Measurements from ENCODE around the gene MGST2. TPM values are rescaled to one million over a fixed set of nuclear protein-coding genes. Genes with fewer than 3 reads are reported as not detected.

Gene MGST2
- total and polyA plus RNA-seq, 10 of the 15 experiments (the other 5 are each of a cell fraction or from before 2014, with no cell fraction given), result 19.0 to 50.1 (median 30.6) TPM

DNA sequence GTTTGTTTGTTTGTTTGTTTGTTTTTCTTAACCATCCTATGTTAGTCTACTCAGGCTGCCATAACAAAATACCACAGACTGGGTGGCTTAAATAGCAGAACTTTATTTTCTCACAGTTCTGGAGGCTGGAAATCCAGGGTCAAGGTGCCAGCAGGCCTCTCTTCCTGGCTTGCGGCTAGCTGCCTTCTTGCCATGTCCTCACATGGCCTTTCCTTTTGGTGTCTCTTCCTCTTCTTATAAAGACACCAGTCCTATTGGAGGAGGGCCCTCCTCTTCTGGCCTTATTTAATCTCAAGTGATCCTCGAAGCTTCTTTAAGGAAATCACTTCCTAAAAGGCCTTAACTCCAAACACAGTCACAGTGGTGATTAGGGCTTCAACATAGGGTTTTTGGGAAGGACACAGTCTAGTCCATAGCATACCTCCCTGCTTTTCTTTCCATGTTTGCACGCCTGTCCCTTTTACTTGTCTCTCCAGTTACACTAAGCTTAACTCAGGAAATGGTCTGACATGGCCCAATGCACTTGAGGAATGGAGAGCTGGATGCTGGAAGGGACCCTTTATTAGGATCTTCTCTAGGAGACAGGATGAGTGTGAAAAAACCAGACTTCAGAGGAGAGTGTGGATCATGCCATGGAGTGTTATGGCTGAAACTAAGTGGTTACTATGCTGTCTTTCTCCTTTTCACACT is 36.0 kb upstream of the MGST2 start (continued):
- TF ChIP-seq, protein P1, sequence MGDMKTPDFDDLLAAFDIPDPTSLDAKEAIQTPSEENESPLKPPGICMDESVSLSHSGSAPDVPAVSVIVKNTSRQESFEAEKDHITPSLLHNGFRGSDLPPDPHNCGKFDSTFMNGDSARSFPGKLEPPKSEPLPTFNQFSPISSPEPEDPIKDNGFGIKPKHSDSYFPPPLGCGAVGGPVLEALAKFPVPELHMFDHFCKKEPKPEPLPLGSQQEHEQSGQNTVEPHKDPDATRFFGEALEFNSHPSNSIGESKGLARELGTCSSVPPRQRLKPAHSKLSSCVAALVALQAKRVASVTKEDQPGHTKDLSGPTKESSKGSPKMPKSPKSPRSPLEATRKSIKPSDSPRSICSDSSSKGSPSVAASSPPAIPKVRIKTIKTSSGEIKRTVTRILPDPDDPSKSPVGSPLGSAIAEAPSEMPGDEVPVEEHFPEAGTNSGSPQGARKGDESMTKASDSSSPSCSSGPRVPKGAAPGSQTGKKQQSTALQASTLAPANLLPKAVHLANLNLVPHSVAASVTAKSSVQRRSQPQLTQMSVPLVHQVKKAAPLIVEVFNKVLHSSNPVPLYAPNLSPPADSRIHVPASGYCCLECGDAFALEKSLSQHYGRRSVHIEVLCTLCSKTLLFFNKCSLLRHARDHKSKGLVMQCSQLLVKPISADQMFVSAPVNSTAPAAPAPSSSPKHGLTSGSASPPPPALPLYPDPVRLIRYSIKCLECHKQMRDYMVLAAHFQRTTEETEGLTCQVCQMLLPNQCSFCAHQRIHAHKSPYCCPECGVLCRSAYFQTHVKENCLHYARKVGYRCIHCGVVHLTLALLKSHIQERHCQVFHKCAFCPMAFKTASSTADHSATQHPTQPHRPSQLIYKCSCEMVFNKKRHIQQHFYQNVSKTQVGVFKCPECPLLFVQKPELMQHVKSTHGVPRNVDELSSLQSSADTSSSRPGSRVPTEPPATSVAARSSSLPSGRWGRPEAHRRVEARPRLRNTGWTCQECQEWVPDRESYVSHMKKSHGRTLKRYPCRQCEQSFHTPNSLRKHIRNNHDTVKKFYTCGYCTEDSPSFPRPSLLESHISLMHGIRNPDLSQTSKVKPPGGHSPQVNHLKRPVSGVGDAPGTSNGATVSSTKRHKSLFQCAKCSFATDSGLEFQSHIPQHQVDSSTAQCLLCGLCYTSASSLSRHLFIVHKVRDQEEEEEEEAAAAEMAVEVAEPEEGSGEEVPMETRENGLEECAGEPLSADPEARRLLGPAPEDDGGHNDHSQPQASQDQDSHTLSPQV (IDR thresholded peaks at IDR 0.05), result no peak
- TF ChIP-seq BRCA1 (IDR thresholded peaks at IDR 0.05; ENCODE audit: low read depth, low read length), result no peak
- TF ChIP-seq, protein P2, sequence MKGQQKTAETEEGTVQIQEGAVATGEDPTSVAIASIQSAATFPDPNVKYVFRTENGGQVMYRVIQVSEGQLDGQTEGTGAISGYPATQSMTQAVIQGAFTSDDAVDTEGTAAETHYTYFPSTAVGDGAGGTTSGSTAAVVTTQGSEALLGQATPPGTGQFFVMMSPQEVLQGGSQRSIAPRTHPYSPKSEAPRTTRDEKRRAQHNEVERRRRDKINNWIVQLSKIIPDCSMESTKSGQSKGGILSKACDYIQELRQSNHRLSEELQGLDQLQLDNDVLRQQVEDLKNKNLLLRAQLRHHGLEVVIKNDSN (IDR thresholded peaks at IDR 0.05; ENCODE audit: borderline replicate concordance, extremely low read length, insufficient read depth, low read depth, low read length), result no peak

DNA sequence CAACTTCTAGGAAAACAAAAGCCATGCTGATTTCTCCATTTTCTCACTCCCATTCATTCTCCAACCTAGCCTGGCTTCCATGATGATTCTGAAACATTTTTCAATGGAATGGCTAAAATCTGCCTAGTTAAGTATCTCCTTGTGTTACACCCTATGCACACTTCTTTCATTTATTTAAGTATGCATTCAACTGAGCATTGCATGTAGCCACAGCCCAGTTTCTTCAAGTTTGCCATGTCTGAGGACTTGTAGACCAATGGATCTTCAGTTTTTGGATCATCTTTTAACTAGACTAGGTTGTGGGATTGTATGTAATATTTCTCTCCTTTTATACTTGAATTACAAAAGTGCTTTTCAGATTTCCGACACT is 35.5 kb upstream of the MGST2 start:
- SMC1A ChIA-PET (ENCODE audit: uncharacterized antibody, unreplicated experiment), result no interaction called here
- H3K36me3 ChIP-seq (ENCODE audit: control insufficient read depth in 2 of 2, insufficient read depth in 2 of 2, low read length in 1 of 2), result no peaks in the 10 kb centered on the region
- no peak overlapping the region for H3K9ac ChIP-seq (ENCODE audit: control insufficient read depth, insufficient read depth, low read length)
- FAIRE-seq (no peak), DNase-seq (ENCODE audit: low read depth, low spot score) (no peak), ATAC-seq (no peak)
- 4% methylated on average over 1 of the region's 1 CpG for WGBS (ENCODE audit: insufficient coverage, insufficient replicate concordance, low lambda C conversion rate, missing lambda C conversion rate)
- CTCF ChIA-PET, result interaction anchor here (1.3 to 1.6 kb wide), 2 partner anchors 26 to 27 kb away, joined by 4 to 5 read pairs; no protein-coding TSS in a partner anchor
- intact Hi-C loops (cut with micrococcal nuclease; ENCODE audit: unreplicated experiment), result no loop called here
- H4K20me1 ChIP-seq (ENCODE audit: control insufficient read depth, insufficient read depth), result no peaks in the 10 kb centered on the region
- H3K4me3 ChIP-seq, result no peak overlapping the region
- H3K27me3 ChIP-seq (replicated peaks in 1 of 2; ENCODE audit: control insufficient read depth in 2 of 2, insufficient read depth in 2 of 2, low read length in 1 of 2), result no peaks in the 10 kb centered on the region
- POLR2A ChIA-PET, result no interaction called here
- RAD21 ChIA-PET (ENCODE audit: unreplicated experiment), result no interaction called here
- H3K27ac ChIP-seq (ENCODE audit: control insufficient read depth, insufficient read depth), result no peak overlapping the region
- BruUV-seq (replicated peaks), result no TSS peak
- no peak overlapping the region for H3K4me2 ChIP-seq (ENCODE audit: control insufficient read depth, insufficient read depth)
- no peak overlapping the region for H2AFZ ChIP-seq (ENCODE audit: control insufficient read depth, low read depth, low read length)
- no peaks in the 10 kb centered on the region for H3K79me2 ChIP-seq (ENCODE audit: control insufficient read depth, insufficient read depth, low read length)
- in situ Hi-C loops (cut with MboI), result no loop called here
- H3K9me3 ChIP-seq (replicated peaks; ENCODE audit: control insufficient read depth, insufficient read depth, low read length), result no peaks in the 10 kb centered on the region
- H3K4me1 ChIP-seq (ENCODE audit: control insufficient read depth, insufficient read depth, low read length), result no peaks in the 10 kb centered on the region
- TF ChIP-seq, protein P3, sequence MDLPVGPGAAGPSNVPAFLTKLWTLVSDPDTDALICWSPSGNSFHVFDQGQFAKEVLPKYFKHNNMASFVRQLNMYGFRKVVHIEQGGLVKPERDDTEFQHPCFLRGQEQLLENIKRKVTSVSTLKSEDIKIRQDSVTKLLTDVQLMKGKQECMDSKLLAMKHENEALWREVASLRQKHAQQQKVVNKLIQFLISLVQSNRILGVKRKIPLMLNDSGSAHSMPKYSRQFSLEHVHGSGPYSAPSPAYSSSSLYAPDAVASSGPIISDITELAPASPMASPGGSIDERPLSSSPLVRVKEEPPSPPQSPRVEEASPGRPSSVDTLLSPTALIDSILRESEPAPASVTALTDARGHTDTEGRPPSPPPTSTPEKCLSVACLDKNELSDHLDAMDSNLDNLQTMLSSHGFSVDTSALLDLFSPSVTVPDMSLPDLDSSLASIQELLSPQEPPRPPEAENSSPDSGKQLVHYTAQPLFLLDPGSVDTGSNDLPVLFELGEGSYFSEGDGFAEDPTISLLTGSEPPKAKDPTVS (IDR thresholded peaks at IDR 0.05; ENCODE audit: low read depth, low read length), result no peak
- TF ChIP-seq SIN3A (IDR thresholded peaks at IDR 0.05; ENCODE audit: low read depth, low read length), result no peak
- TF ChIP-seq ASH2L (IDR thresholded peaks at IDR 0.05; ENCODE audit: borderline replicate concordance, low read depth), result no peak
- no peak for TF ChIP-seq ZNF622 (IDR thresholded peaks at IDR 0.05)
- no peak for TF ChIP-seq TAF1 (IDR thresholded peaks at IDR 0.05; ENCODE audit: borderline replicate concordance, low read depth, low read length)
- no peak for TF ChIP-seq NFYA (IDR thresholded peaks at IDR 0.05; ENCODE audit: borderline replicate concordance, low read depth, low read length)
- no peak for TF ChIP-seq STAT1 (conservative IDR thresholded peaks at IDR 0.05)
- TF ChIP-seq RAD51 (IDR thresholded peaks at IDR 0.05), result no peak
- TF ChIP-seq, protein P4, sequence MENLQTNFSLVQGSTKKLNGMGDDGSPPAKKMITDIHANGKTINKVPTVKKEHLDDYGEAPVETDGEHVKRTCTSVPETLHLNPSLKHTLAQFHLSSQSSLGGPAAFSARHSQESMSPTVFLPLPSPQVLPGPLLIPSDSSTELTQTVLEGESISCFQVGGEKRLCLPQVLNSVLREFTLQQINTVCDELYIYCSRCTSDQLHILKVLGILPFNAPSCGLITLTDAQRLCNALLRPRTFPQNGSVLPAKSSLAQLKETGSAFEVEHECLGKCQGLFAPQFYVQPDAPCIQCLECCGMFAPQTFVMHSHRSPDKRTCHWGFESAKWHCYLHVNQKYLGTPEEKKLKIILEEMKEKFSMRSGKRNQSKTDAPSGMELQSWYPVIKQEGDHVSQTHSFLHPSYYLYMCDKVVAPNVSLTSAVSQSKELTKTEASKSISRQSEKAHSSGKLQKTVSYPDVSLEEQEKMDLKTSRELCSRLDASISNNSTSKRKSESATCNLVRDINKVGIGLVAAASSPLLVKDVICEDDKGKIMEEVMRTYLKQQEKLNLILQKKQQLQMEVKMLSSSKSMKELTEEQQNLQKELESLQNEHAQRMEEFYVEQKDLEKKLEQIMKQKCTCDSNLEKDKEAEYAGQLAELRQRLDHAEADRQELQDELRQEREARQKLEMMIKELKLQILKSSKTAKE (IDR thresholded peaks at IDR 0.05; ENCODE audit: low read depth, poor library complexity, severe bottlenecking), result no peak
- TF ChIP-seq EZH2 (IDR thresholded peaks at IDR 0.05; ENCODE audit: borderline replicate concordance, control insufficient read depth, low read depth, low read length), result no peak
- TF ChIP-seq TBL1XR1 (IDR thresholded peaks at IDR 0.05; ENCODE audit: low read depth, low read length), result no peak
